ENCODE results near the gene TGM5. TPM values are rescaled to one million over a fixed set of nuclear protein-coding genes. Genes with fewer than 3 reads are reported as not detected.

TGM5 gene
- total RNA-seq, 1 donor from 2014 or later: not detected

DNA sequence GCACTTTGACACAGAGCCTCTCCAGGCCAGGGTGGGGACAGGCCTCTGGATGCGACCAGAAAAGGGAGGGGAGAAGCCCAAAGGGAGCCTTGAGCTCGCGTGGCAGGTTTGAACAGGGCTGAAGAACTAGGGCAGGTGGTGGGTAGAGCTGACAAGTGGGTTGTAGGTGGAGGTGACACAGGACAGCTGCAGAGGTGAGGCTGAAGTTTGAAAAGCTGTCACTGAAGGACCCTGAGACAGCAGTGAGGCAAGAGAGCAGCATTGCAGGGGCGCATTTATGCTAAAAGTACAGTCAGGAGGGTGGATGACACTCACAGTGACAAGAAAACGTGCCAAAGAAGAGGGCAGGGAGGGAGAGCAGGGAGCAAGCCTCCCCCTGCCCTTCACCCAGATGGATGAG, 24.1 kb downstream of the TGM5 start:
- H3K36me3 Mint-ChIP-seq (ENCODE audit: low read depth, unreplicated experiment): no peaks in the 10 kb centered on the region
- no peaks in the 10 kb centered on the region for H3K9me3 Mint-ChIP-seq (ENCODE audit: unreplicated experiment)
- DNase-seq (ENCODE audit: low spot score): no peak
- peaks cover 1% of the 10 kb centered on the region for H3K27me3 Mint-ChIP-seq (ENCODE audit: unreplicated experiment)
- H3K4me3 Mint-ChIP-seq (ENCODE audit: unreplicated experiment): no peak overlapping the region
- no peak overlapping the region for H3K27ac Mint-ChIP-seq (ENCODE audit: unreplicated experiment)
- TF ChIP-seq, protein P1, sequence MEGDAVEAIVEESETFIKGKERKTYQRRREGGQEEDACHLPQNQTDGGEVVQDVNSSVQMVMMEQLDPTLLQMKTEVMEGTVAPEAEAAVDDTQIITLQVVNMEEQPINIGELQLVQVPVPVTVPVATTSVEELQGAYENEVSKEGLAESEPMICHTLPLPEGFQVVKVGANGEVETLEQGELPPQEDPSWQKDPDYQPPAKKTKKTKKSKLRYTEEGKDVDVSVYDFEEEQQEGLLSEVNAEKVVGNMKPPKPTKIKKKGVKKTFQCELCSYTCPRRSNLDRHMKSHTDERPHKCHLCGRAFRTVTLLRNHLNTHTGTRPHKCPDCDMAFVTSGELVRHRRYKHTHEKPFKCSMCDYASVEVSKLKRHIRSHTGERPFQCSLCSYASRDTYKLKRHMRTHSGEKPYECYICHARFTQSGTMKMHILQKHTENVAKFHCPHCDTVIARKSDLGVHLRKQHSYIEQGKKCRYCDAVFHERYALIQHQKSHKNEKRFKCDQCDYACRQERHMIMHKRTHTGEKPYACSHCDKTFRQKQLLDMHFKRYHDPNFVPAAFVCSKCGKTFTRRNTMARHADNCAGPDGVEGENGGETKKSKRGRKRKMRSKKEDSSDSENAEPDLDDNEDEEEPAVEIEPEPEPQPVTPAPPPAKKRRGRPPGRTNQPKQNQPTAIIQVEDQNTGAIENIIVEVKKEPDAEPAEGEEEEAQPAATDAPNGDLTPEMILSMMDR (IDR thresholded peaks at IDR 0.05; ENCODE audit: unreplicated experiment): no peak
- peaks cover 27% of the 10 kb centered on the region for H3K4me1 Mint-ChIP-seq (ENCODE audit: unreplicated experiment)

DNA sequence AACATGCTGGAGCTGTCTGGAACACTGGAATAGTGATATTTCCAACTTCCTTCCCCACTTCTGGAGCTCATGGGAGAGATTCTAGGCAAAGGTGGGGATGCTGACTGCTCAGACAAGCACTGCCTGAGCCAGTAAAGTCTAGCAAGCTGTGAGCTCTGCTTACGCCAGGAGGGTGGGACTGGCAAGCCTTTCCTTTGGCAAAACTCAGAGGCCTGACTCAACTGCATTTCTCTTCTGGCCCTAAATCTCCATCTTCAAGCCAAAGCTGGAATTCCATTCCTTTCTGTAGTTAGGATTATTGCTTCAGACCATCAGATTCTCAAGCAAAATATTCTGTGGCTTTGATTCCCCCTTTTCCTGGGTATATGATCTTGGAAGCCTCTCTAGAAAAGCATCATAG, 25.6 kb downstream of the TGM5 start:
- Mint-ChIP-seq H3K27me3 (ENCODE audit: unreplicated experiment) (peaks cover 2% of the 10 kb centered on the region), H3K4me3 (ENCODE audit: unreplicated experiment) (no peak overlapping the region), H3K4me1 (ENCODE audit: unreplicated experiment) (peaks cover 27% of the 10 kb centered on the region), H3K9me3 (ENCODE audit: unreplicated experiment) (no peaks in the 10 kb centered on the region), H3K27ac (ENCODE audit: unreplicated experiment) (no peak overlapping the region), H3K36me3 (ENCODE audit: low read depth, unreplicated experiment) (no peaks in the 10 kb centered on the region)
- DNase-seq (ENCODE audit: low spot score): no peak
- TF ChIP-seq, protein P1 (IDR thresholded peaks at IDR 0.05; ENCODE audit: unreplicated experiment): no peak

DNA sequence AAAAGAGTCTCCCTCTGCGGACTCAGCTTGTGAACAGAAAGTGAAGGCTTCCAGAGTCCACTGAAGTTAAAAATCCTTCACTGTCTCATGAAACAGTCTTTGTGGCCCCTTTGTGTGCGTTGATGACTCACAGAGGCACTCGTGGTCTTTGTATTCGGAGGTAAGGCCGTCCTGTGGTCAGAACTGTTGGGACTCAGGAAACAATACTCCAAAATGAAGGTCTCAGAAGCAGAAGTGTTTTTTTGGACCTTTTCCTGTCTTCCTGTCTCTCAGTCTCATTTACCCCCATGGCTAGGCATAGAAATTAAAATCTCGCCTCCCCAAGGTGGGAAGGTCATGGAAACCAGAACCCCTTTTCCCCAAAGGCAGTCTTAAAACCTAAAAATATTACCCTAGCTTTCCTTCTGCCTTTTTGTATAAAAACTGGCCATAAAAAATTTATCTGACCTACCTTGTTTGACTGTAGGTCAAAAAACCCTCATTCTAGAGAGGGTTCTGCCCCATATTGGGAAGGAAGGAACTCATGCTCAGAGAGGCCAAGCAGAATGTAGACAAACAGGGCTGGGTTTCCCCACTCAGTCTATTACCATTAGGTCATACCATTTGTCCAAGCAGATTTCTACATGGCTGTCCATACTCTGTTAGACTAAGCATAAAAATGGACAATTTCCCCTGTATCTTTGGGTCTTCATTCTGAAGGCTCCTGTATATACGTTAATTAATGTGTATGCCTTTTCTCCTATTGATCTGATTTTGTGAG, 26.8 kb downstream of the TGM5 start:
- no peaks in the 10 kb centered on the region for H3K9me3 Mint-ChIP-seq (ENCODE audit: unreplicated experiment)
- no peak overlapping the region for H3K4me3 Mint-ChIP-seq (ENCODE audit: unreplicated experiment)
- no peaks in the 10 kb centered on the region for H3K36me3 Mint-ChIP-seq (ENCODE audit: low read depth, unreplicated experiment)
- no peak overlapping the region for H3K27ac Mint-ChIP-seq (ENCODE audit: unreplicated experiment)
- H3K27me3 Mint-ChIP-seq (ENCODE audit: unreplicated experiment): peaks cover 6% of the 10 kb centered on the region
- no peak for DNase-seq (ENCODE audit: low spot score)
- TF ChIP-seq, protein P1 (IDR thresholded peaks at IDR 0.05; ENCODE audit: unreplicated experiment): no peak
- peaks cover 26% of the 10 kb centered on the region for H3K4me1 Mint-ChIP-seq (ENCODE audit: unreplicated experiment)

DNA sequence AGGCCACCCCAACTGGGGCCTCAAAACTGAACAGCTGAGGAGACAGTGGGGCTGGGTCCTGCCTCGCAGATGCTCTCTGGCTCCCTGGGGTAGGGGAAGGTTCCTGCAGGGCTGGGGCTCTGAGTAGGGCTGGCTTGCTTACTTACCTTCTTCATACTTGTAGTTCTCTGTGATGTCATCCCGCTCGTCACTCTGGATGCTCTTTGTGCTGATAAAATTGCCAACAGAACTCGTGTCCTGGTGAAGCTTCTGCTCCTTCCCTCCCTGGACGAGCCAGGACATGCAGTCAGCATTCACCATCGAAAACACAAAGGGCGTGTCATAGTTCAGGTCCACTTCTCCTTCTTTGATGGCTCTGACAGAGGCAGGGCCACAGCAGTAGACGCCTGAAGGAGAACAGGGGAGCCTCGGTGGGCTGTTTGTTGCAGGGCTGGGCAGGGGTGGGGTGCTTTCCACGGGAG, 28.0 kb downstream of the TGM5 start:
- Mint-ChIP-seq H3K9me3 (ENCODE audit: unreplicated experiment) (no peaks in the 10 kb centered on the region), H3K27ac (ENCODE audit: unreplicated experiment) (no peak overlapping the region), H3K27me3 (ENCODE audit: unreplicated experiment) (peaks cover 7% of the 10 kb centered on the region), H3K36me3 (ENCODE audit: low read depth, unreplicated experiment) (no peaks in the 10 kb centered on the region), H3K4me3 (ENCODE audit: unreplicated experiment) (no peak overlapping the region), H3K4me1 (ENCODE audit: unreplicated experiment) (peaks cover 30% of the 10 kb centered on the region)
- DNase-seq (ENCODE audit: low spot score): no peak
- TF ChIP-seq, protein P1 (IDR thresholded peaks at IDR 0.05; ENCODE audit: unreplicated experiment): no peak

DNA sequence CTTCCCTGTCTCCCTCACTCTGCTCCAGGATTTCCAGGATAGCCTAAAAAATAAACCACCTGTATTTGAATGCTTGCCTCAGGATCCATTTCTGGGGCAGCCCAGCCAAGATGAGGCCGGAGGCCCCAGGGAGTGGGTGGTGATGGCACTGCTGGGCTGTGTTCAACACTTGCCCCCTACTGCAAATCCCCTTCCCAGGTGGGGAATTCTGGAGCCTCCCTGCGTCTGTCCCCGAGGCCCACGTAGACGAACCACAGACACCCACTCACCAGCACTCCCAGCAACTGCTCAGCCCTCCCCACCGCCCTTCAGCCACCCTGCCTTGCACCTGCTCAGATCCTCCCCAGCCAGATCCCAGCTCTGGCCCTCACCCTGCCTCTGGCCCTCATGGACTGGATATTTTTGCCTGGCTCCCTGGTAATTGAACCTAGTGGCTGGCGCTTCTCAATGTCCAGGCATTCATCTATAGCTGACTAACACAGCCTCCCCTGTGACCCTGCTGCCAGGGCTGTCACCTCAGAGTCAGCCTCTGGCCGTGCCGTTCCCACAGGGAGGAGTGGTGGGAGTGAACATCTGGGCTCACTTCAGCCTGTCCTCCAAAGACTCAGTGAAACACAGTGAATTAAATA, 28.8 kb downstream of the TGM5 start:
- no peak overlapping the region for H3K4me3 Mint-ChIP-seq (ENCODE audit: unreplicated experiment)
- DNase-seq (ENCODE audit: low spot score): no peak
- H3K36me3 Mint-ChIP-seq (ENCODE audit: low read depth, unreplicated experiment): no peaks in the 10 kb centered on the region
- peaks cover 7% of the 10 kb centered on the region for H3K27me3 Mint-ChIP-seq (ENCODE audit: unreplicated experiment)
- TF ChIP-seq, protein P1 (IDR thresholded peaks at IDR 0.05; ENCODE audit: unreplicated experiment): no peak
- H3K9me3 Mint-ChIP-seq (ENCODE audit: unreplicated experiment): no peaks in the 10 kb centered on the region
- peaks cover 36% of the 10 kb centered on the region for H3K4me1 Mint-ChIP-seq (ENCODE audit: unreplicated experiment)
- H3K27ac Mint-ChIP-seq (ENCODE audit: unreplicated experiment): no peak overlapping the region
